ENCODE data around the gene DNAJC27. TPM values are rescaled to one million over a fixed set of nuclear protein-coding genes. Genes with fewer than 3 reads are reported as not detected.

Gene DNAJC27
- total RNA-seq, 1 experiment from 2014 or later = 4.6 TPM

DNA sequence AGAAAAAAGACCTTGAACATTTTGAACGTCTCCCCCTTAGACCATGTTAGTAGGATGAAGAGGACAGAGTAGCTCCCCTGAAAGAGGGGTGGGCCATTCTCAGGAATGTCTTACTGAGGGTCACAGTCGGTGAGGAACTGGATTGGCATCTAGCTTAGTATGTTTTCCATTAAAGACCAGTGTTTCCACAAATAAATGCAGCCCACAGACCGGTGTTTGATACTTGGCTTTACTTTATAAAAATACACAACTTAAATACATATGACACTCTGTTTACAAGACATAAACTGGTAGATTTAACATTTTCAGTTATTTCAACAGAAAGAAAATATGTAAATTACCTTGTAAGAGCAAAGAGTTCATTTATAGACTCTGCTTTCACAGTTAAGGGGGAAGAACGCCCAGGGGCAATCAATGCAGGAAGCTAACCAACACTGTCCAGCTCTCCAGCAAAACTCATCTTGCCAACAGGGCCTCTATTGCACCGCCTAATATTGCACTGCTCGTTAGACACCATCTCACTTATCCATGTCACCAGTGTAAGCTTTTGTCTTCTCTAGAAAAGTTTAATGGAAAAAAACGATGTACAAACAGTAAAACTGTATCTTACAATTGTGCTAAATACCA, 28.2 kb downstream of the DNAJC27 start:
- Histone ChIP-seq H2AFZ (ENCODE audit: low read depth, low read length, poor library complexity, severe bottlenecking) (no peak overlapping the region), H3K9me3 (ENCODE audit: control insufficient read depth in 1 of 2, insufficient read depth in 1 of 2, low read depth in 1 of 2, low read length in 2 of 2) (no peaks in the 10 kb centered on the region), H3K4me2 (ENCODE audit: low read length) (no peak overlapping the region), H3K9me2 (ENCODE audit: insufficient read depth) (no peaks in the 10 kb centered on the region), H3K27ac (ENCODE audit: low read depth, low read length) (no peak overlapping the region), H3K36me3 (ENCODE audit: control insufficient read depth in 1 of 2, insufficient read depth in 2 of 2, low read length in 2 of 2) (no peaks in the 10 kb centered on the region), H3K4me1 (ENCODE audit: control insufficient read depth in 1 of 2, insufficient read depth in 2 of 2, low read length in 2 of 2) (no peaks in the 10 kb centered on the region), H3K79me2 (ENCODE audit: insufficient read depth, low read length) (no peaks in the 10 kb centered on the region), H3K27me3 (ENCODE audit: insufficient read depth, low read length) (no peaks in the 10 kb centered on the region), H4K20me1 (ENCODE audit: insufficient read depth) (no peaks in the 10 kb centered on the region), H3K4me3 (replicated peaks in 1 of 2; ENCODE audit: low read depth in 1 of 2, low read length in 2 of 2) (no peak overlapping the region), H3K9ac (ENCODE audit: low read length) (no peak overlapping the region)
- RAD21 ChIA-PET (ENCODE audit: low non-redundant PET in 1 of 2, low total read pairs in 2 of 2, uncharacterized antibody in 2 of 2, unreplicated experiment in 2 of 2) = no interaction called here
- TF ChIP-seq ZFX (IDR thresholded peaks at IDR 0.05) (no peak), POLR2A (IDR thresholded peaks at IDR 0.05; ENCODE audit: borderline replicate concordance, extremely low read depth, insufficient read depth, insufficient read length) (no peak), SIN3A (IDR thresholded peaks at IDR 0.05; ENCODE audit: low read depth) (no peak), EZH2 (IDR thresholded peaks at IDR 0.05) (no peak), FOSL1 (IDR thresholded peaks at IDR 0.05; ENCODE audit: low read depth) (no peak)
- no TSS peak for BruUV-seq (replicated peaks)
- CTCF ChIA-PET = no interaction called here
- intact Hi-C loops (cut with micrococcal nuclease) = no loop called here
- POLR2A ChIA-PET = interaction anchor here (1.2 kb wide), 1 partner anchor 68 kb away, joined by 3 read pairs; no protein-coding TSS in a partner anchor
- ATAC-seq (no peak), DNase-seq (ENCODE audit: low read depth, low spot score) (no peak)

DNA sequence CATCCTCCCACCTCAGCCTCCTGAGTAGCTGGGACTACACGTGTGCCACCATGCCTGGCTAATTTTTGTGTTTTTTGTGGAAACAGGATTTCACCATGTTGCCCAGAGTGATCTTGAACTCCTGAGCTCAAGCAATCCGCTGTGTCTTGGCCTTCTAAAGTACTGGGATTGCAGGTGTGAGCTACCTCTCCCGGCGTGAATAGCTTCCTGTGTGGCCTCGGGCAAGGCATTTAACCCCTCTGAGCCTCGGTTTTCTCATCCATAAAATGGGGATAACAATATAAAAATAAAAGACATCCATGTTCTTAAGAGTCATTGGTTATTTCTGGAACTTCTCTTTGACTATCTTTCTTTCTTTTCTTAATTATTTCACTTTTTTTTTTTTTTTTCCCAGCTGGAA, 32.4 kb downstream of the DNAJC27 start:
- no peaks in the 10 kb centered on the region for H3K79me2 ChIP-seq (ENCODE audit: insufficient read depth, low read length)
- no peak for DNase-seq (ENCODE audit: low read depth, low spot score)
- H3K4me2 ChIP-seq (ENCODE audit: low read length) = no peak overlapping the region
- intact Hi-C loops (cut with micrococcal nuclease) = no loop called here
- no peaks in the 10 kb centered on the region for H3K4me1 ChIP-seq (ENCODE audit: control insufficient read depth in 1 of 2, insufficient read depth in 2 of 2, low read length in 2 of 2)
- no peak overlapping the region for H2AFZ ChIP-seq (ENCODE audit: low read depth, low read length, poor library complexity, severe bottlenecking)
- ChIA-PET RAD21 (ENCODE audit: low non-redundant PET in 1 of 2, low total read pairs in 2 of 2, uncharacterized antibody in 2 of 2, unreplicated experiment in 2 of 2) (no interaction called here), CTCF (no interaction called here), POLR2A (no interaction called here)
- no peaks in the 10 kb centered on the region for H3K9me2 ChIP-seq (ENCODE audit: insufficient read depth)
- H3K27me3 ChIP-seq (ENCODE audit: insufficient read depth, low read length) = no peaks in the 10 kb centered on the region
- H3K27ac ChIP-seq (ENCODE audit: low read depth, low read length) = no peak overlapping the region
- H3K36me3 ChIP-seq (ENCODE audit: control insufficient read depth in 1 of 2, insufficient read depth in 2 of 2, low read length in 2 of 2) = no peaks in the 10 kb centered on the region
- BruUV-seq (replicated peaks) = no TSS peak
- no peaks in the 10 kb centered on the region for H4K20me1 ChIP-seq (ENCODE audit: insufficient read depth)
- H3K9ac ChIP-seq (ENCODE audit: low read length) = no peak overlapping the region
- no peaks in the 10 kb centered on the region for H3K9me3 ChIP-seq (ENCODE audit: control insufficient read depth in 1 of 2, insufficient read depth in 1 of 2, low read depth in 1 of 2, low read length in 2 of 2)
- H3K4me3 ChIP-seq (replicated peaks in 1 of 2; ENCODE audit: low read depth in 1 of 2, low read length in 2 of 2) = no peak overlapping the region
- no peak for ATAC-seq
- TF ChIP-seq, protein P1, sequence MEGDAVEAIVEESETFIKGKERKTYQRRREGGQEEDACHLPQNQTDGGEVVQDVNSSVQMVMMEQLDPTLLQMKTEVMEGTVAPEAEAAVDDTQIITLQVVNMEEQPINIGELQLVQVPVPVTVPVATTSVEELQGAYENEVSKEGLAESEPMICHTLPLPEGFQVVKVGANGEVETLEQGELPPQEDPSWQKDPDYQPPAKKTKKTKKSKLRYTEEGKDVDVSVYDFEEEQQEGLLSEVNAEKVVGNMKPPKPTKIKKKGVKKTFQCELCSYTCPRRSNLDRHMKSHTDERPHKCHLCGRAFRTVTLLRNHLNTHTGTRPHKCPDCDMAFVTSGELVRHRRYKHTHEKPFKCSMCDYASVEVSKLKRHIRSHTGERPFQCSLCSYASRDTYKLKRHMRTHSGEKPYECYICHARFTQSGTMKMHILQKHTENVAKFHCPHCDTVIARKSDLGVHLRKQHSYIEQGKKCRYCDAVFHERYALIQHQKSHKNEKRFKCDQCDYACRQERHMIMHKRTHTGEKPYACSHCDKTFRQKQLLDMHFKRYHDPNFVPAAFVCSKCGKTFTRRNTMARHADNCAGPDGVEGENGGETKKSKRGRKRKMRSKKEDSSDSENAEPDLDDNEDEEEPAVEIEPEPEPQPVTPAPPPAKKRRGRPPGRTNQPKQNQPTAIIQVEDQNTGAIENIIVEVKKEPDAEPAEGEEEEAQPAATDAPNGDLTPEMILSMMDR (IDR thresholded peaks at IDR 0.05 in 2 of 3, conservative IDR thresholded peaks at IDR 0.05 in 1 of 3; ENCODE audit: borderline replicate concordance in 1 of 3, insufficient read depth in 1 of 3, low read depth in 2 of 3, low read length in 2 of 3) = no peak
- TF ChIP-seq EZH2phosphoT487 (IDR thresholded peaks at IDR 0.05; ENCODE audit: borderline replicate concordance) (no peak), EGR1 (IDR thresholded peaks at IDR 0.05; ENCODE audit: low read depth) (no peak), CBX3 (IDR thresholded peaks at IDR 0.05; ENCODE audit: low read depth) (no peak), POLR2A (IDR thresholded peaks at IDR 0.05; ENCODE audit: borderline replicate concordance, extremely low read depth, insufficient read depth, insufficient read length) (no peak), YY1 (IDR thresholded peaks at IDR 0.05; ENCODE audit: extremely low read depth, insufficient replicate concordance, low read depth, low read length) (no peak), EZH2 (IDR thresholded peaks at IDR 0.05) (no peak), ZFX (IDR thresholded peaks at IDR 0.05) (no peak), ZNF274 (IDR thresholded peaks at IDR 0.05; ENCODE audit: low read depth, low read length) (no peak), RAD21 (IDR thresholded peaks at IDR 0.05; ENCODE audit: low read depth) (no peak), CEBPB (IDR thresholded peaks at IDR 0.05; ENCODE audit: low read depth) (no peak), POLR2AphosphoS5 (IDR thresholded peaks at IDR 0.05; ENCODE audit: low read depth, low read length) (no peak), FOSL1 (IDR thresholded peaks at IDR 0.05; ENCODE audit: low read depth) (no peak)
- TF ChIP-seq, protein P2, sequence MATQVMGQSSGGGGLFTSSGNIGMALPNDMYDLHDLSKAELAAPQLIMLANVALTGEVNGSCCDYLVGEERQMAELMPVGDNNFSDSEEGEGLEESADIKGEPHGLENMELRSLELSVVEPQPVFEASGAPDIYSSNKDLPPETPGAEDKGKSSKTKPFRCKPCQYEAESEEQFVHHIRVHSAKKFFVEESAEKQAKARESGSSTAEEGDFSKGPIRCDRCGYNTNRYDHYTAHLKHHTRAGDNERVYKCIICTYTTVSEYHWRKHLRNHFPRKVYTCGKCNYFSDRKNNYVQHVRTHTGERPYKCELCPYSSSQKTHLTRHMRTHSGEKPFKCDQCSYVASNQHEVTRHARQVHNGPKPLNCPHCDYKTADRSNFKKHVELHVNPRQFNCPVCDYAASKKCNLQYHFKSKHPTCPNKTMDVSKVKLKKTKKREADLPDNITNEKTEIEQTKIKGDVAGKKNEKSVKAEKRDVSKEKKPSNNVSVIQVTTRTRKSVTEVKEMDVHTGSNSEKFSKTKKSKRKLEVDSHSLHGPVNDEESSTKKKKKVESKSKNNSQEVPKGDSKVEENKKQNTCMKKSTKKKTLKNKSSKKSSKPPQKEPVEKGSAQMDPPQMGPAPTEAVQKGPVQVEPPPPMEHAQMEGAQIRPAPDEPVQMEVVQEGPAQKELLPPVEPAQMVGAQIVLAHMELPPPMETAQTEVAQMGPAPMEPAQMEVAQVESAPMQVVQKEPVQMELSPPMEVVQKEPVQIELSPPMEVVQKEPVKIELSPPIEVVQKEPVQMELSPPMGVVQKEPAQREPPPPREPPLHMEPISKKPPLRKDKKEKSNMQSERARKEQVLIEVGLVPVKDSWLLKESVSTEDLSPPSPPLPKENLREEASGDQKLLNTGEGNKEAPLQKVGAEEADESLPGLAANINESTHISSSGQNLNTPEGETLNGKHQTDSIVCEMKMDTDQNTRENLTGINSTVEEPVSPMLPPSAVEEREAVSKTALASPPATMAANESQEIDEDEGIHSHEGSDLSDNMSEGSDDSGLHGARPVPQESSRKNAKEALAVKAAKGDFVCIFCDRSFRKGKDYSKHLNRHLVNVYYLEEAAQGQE (IDR thresholded peaks at IDR 0.05; ENCODE audit: low read depth) = no peak
- TF ChIP-seq, protein P3, sequence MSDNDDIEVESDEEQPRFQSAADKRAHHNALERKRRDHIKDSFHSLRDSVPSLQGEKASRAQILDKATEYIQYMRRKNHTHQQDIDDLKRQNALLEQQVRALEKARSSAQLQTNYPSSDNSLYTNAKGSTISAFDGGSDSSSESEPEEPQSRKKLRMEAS (IDR thresholded peaks at IDR 0.05) = no peak

Data from HCT116 (cell line).